Peyer's patch (tissue), 4 donors: ENCODE results near the gene PNCK. TPM values are rescaled to one million over a fixed set of nuclear protein-coding genes. Genes with fewer than 3 reads are reported as not detected.
"Not testable (repeated sequence)": the region's sequence is repeated elsewhere in the genome, so short reads cannot be mapped to it uniquely, and the experiment has no call there.

Experiments
- DNase-seq, 3 donors: peaks; one replicate each; pipeline ENCODE4 v3.0.0-alpha.2; 2017 to 2019
- H3K27ac ChIP-seq, 4 donors: fragments of 200-600 bp; sonication (generic); one replicate each; pipeline ENCODE4 v1.5.1; 2016 to 2019
- H3K27me3 ChIP-seq, 2 donors: fragments of 200-600 bp; sonication (generic); one replicate each; pipeline ENCODE4 v1.5.1; 2019
- H3K36me3 ChIP-seq, 3 donors: fragments of 200-600 bp; sonication (generic); one replicate each; pipeline ENCODE4 v1.5.1; 2016 to 2019
- H3K4me1 ChIP-seq, 4 donors: fragments of 200-600 bp; sonication (generic); one replicate each; pipeline ENCODE4 v1.5.1; 2016 to 2019
- H3K4me3 ChIP-seq, 4 donors: fragments of 200-600 bp; sonication (generic); 1 replicate in 3 of 4; 2 replicates in 1 of 4; pipeline ENCODE4 v1.5.1; 2016 to 2019; ENCODE audit warnings: mild to moderate bottlenecking in 1 of 4
- H3K9me3 ChIP-seq, 4 donors: fragments of 200-600 bp; sonication (generic); one replicate each; pipeline ENCODE4 v1.5.1; 2016 to 2019; ENCODE audit warnings: mild to moderate bottlenecking in 1 of 4
- POLR2A ChIP-seq, 2 donors: fragments of 450-650 bp; IDR thresholded peaks; one replicate each; pipeline ENCODE4 v1.5.1; 2017; ENCODE audit warnings: antibody characterized with exemption in 2 of 2, mild to moderate bottlenecking in 2 of 2, moderate library complexity in 2 of 2
- total RNA-seq, 4 donors: library from RNA; depleted of rRNA; stranded (reverse); fragments of >200 nt; gene quantifications; one replicate each; pipeline ENCODE4 v1.1.0, GENCODE V29; 2016
- TF ChIP-seq, protein P1 (sequence below), 6 experiments: fragments of 450-650 bp in 4 of 6; fragments of 200-600 bp in 2 of 6; sonication (generic) in 1 of 6; IDR thresholded peaks; one replicate each; pipeline ENCODE4 v1.5.1; 2017 to 2019; ENCODE audit warnings: antibody characterized with exemption in 6 of 6, mild to moderate bottlenecking in 3 of 6, moderate library complexity in 1 of 6

The PNCK gene
- total RNA-seq, 4 donors from 2014 or later = 2.0 to 44.8 (median 6.1) TPM; not detected in 1

DNA sequence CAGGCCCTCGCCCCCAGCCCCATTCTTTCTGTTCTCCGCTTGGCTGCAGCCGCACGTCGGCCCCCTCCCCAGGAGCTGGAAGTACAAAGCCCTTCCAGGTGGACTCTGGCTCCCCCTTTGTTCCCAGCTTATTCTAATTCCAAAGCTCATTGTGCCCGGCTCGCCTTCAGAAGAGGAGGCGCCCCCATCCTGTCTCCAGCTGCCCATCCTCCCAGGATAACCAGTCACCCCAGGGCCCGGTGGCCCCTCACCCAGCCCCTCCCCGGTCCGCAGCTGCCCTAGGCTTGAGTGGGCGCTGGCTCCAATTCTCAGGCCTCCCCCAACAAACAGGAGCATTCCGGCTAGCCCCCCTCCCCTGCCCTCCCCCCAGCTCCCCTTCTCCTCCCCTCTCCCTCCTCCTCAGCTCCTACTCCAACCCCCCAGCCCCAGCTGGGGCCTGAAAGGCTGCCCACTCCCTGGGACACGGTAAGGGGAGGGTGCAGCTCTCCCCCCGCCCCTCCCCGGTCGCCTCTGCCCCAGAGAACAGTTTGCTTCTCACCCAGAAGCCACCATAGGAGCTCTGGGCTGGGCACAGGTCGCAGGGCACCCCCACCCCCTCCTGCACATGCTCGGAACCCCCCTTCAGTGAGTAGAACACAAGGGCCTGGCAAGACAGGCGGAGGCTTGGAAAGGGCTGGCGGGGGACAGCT lies 11.0 kb upstream of the PNCK start:
- no peaks in the 10 kb centered on the region for H3K9me3 ChIP-seq
- H3K36me3 ChIP-seq = no peaks in the 10 kb centered on the region
- H3K27ac ChIP-seq = no peak overlapping the region
- no peak overlapping the region for H3K4me3 ChIP-seq
- no peak for TF ChIP-seq POLR2A (IDR thresholded peaks at IDR 0.05)
- TF ChIP-seq, protein P1, sequence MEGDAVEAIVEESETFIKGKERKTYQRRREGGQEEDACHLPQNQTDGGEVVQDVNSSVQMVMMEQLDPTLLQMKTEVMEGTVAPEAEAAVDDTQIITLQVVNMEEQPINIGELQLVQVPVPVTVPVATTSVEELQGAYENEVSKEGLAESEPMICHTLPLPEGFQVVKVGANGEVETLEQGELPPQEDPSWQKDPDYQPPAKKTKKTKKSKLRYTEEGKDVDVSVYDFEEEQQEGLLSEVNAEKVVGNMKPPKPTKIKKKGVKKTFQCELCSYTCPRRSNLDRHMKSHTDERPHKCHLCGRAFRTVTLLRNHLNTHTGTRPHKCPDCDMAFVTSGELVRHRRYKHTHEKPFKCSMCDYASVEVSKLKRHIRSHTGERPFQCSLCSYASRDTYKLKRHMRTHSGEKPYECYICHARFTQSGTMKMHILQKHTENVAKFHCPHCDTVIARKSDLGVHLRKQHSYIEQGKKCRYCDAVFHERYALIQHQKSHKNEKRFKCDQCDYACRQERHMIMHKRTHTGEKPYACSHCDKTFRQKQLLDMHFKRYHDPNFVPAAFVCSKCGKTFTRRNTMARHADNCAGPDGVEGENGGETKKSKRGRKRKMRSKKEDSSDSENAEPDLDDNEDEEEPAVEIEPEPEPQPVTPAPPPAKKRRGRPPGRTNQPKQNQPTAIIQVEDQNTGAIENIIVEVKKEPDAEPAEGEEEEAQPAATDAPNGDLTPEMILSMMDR (IDR thresholded peaks at IDR 0.05) = no peak
- no peaks in the 10 kb centered on the region for H3K27me3 ChIP-seq
- peak in 1 of 3 donors; percentile 38 for DNase-seq
- peaks cover 0 to 6% (median 0%) of the 10 kb centered on the region in 4 donors for H3K4me1 ChIP-seq

DNA sequence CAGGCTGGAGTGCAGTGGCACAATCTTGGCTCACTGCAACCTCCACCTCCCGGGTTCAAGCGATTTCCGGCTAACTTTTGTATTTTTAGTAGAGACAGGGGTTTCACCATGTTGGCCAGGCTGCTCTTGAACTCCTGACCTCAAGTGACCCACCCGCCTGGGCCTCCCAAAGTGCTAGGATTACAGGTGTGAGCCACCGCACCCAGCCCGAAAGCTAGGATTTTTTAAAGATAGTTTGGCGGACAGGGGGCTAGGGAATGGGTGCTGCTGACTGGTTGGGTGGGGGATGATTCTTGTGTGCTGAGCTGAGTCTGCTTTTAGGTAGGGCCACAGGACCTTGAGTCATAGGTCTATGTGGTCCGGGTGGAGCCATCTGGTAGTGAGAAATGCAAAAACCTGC lies 9.9 kb upstream of the PNCK start:
- not testable (repeated sequence) for H3K9me3 ChIP-seq

DNA sequence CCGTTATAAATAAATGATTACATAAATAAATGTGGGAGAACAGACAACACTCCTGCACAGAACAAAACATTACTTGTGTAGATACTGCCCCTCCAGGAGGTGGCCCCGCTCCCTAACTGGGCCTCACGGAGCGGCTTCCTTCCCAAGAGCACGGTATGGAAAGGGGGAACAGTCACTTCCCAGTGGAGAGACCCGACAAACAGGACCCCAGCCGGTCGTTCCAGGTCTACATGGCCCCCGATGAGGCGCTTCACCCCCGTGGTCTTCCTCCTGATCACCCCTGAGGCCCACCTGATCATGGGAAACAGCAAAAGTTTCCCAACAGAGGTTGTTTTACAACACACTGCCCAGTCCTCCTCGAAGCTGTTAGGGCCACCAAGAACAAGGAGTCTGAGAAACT lies 7.6 kb upstream of the PNCK start:
- no peak for TF ChIP-seq POLR2A (IDR thresholded peaks at IDR 0.05)
- TF ChIP-seq, protein P1 (IDR thresholded peaks at IDR 0.05) = no peak
- H3K36me3 ChIP-seq = no peaks in the 10 kb centered on the region
- peak in 2 of 3 donors; percentile 20 to 34 for DNase-seq
- no peak overlapping the region for H3K27ac ChIP-seq
- H3K4me3 ChIP-seq = no peak overlapping the region
- H3K9me3 ChIP-seq = no peaks in the 10 kb centered on the region
- no peaks in the 10 kb centered on the region for H3K4me1 ChIP-seq
- no peaks in the 10 kb centered on the region for H3K27me3 ChIP-seq

More for the DNA sequence above, 9.9 kb upstream of the PNCK start:
- peak in 1 of 3 donors; percentile 34 for DNase-seq
- H3K36me3 ChIP-seq, H3K4me1 ChIP-seq, H3K4me3 ChIP-seq, H3K27me3 ChIP-seq, H3K27ac ChIP-seq: not testable (repeated sequence)

DNA sequence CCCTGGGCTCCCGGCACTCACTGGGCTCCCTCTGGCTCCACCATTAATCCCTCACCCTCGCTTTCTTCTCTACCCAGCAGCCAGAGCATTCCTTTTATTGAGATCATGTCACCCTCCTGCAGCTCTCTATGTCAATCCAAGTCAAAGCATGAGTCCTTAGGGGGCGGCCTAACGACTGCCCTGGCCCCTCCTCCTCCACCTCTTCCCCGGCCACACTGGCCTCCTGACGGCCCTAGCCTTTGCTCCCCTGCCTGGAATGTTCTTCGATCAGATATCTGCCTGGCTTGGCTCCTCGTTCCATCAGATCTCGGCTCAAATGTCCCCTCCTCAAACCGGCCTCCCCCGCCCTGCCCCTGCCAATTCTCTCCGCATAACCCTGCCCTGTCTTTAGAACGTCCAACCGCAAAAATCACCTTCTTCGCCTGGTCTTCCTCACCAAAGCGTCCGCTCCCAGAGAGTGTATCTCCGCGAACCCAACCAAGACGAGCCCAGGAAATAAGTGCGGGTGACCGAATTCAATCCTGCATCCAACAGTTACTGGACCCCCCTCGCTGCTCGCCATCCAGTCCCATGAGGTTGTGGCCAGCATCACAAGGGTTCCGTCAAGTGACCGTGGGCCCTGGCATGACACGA lies 722 bp upstream of the PNCK start:
- H3K36me3 ChIP-seq = no peaks in the 10 kb centered on the region
- no peak overlapping the region for H3K27ac ChIP-seq
- TF ChIP-seq, protein P1 (IDR thresholded peaks at IDR 0.05) = no peak
- TF ChIP-seq POLR2A (IDR thresholded peaks at IDR 0.05) = no peak
- DNase-seq = peak in 1 of 3 donors; percentile 13
- no peak overlapping the region for H3K4me3 ChIP-seq
- H3K27me3 ChIP-seq = no peaks in the 10 kb centered on the region
- H3K9me3 ChIP-seq = no peaks in the 10 kb centered on the region
- no peaks in the 10 kb centered on the region for H3K4me1 ChIP-seq

DNA sequence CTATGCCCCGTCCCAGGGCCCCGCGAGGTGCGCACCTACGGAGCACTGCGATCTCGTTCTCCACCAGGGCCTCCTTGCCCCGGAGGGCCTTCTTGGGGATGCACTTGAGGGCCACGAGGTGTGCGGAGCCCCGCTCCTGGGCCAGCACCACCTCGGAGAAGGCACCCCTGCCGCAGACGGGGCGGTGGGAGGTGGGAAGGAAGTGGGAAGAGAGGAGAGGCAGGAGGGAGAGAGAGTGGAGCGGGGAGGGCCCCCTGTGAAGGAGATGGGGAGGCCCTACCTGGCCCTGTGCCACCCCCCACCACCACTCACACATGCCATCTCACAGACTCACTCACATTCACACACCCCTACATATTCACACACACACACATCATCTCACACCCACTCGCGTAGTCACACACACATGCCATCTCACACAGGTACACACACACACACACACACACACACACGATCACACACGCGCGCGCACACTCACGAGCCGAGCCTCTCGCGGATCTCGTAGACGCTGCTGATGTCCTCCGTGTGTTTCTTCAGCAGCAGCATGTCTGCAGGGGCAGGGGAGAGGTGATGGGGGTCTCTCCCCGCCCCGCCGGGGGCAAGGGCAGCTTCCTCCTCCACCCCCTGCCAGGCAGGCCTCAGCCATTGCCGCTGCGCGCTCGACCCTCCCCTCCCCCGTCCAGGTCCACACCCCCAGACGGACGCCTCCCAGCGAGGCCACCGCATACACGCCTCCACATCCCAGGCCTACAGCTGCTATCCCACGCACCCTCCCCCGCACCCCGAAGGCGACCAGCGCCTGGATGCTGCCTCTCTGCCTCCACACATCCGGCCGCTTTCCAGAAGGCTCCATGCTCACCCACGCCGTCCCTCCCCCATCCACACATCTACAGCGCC lies 834 bp downstream of the PNCK start:
- Histone ChIP-seq H3K4me3 (peak overlapping the region in 1 of 4 donors; percentile 26), H3K9me3 (no peaks in the 10 kb centered on the region), H3K27me3 (no peaks in the 10 kb centered on the region), H3K27ac (no peak overlapping the region), H3K36me3 (no peaks in the 10 kb centered on the region), H3K4me1 (no peaks in the 10 kb centered on the region)
- DNase-seq = peak in 1 of 3 donors; percentile 39
- TF ChIP-seq, protein P1 (IDR thresholded peaks at IDR 0.05) = no peak
- no peak for TF ChIP-seq POLR2A (IDR thresholded peaks at IDR 0.05)
